GM12872 (cell line): ENCODE measurements around the gene ADSS2.

ENCODE experiments used
- CTCF ChIP-seq: IDR thresholded peaks from 3 replicates; pipeline ENCODE4 v1.5.1; 2011; ENCODE audit warnings: low read depth, mild to moderate bottlenecking, low read length, moderate library complexity; ENCODE audit not compliant: insufficient read depth

ADSS2 gene

DNA sequence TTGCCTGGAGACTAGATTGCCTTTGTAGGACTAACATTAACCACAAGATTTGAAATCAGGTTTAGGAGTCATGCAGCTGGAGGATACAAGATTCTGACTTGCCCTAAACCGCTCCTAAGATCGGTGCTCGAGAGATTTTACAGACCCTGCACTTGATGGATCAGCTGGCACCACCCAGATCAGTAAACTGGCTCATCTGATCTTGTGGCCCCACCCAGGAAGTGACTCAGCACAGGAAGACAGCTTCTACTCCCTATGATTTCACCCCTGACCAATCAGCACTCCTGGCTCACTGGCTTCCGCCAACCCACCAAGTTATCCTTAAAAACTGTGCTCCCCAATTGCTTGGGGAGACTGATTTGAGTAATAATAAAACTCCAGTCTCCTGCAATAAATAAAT lies 8.5 kb upstream of the ADSS2 start:
- no peak for TF ChIP-seq CTCF

GRCh38 chr1:244458781-244459180 lies 7.1 kb upstream of the ADSS2 start:
- no peak for TF ChIP-seq CTCF

DNA sequence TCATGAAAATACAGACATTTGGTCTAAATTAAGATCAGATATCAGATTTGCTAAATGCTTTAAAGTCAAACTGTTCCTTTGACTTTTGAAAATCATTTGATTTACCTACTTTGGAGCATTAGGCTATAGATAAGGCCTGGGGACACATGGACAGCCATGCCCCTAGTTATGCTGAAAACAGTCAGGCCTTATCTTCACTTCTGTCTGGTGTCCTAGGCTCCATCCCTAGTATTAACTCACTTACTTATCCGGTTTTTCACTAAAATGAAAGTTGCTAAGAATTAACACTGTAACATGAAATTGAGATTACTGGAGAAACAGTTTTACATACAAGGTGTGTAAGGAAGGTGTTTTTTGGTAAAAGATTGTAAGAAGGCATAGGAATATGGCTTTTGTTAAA lies 4.9 kb upstream of the ADSS2 start:
- TF ChIP-seq CTCF: no peak

- TF ChIP-seq CTCF: no peak
These were observed 2.7 kb upstream of the ADSS2 start for GRCh38 chr1:244454412-244454811.

DNA sequence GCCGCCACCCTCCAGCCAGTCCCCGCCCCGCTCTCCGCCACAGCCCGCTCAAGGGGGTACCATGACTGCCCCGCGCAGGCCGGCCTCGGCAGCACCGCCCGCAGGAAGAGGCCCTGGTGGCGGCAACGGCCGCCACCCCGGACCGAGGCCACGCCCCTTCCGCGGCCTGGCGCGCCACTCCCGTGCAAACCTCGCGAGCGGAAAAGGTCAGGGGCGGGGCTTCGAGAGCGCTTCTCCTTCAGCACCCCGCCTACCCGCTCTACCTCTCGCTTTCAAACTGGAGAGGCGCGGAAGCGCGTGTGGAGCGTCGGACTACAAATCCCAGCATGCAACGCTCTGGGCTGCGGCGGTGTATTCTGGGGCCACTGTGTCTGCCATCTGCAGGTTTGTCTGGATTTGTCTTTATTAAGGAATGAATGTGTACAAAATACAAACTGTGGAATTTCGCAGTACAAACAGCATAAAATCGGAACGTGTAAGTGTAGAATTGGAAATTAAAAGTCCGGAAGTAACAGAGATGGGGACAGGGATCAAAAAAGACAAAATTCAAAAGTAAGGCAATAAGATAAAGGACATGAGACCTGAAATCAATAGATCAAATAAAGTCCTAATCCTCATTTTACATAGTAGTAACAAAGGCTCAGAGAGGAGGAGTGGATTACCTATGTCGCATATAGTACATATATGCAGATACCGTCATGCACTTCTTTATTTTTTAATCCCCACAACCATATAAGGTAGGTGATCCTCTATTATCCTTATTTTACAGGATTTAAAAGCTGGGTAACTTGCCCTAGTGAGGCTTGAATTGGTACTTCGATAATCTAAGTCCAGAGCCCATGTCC lies 464 bp upstream of the ADSS2 start:
- peak; percentile 36 for TF ChIP-seq CTCF

GRCh38 chr1:244450597-244451538 lies 841 bp downstream of the ADSS2 start:
- TF ChIP-seq CTCF: no peak

GRCh38 chr1:244449936-244450508 lies 1.7 kb downstream of the ADSS2 start:
- no peak for TF ChIP-seq CTCF
